ENCODE data around the gene RALGPS2.

RALGPS2 gene

GRCh38 chr1:178725466-178726086, 532 bp downstream of the RALGPS2 start:
- peak overlapping the region; percentile 84; the same call in 1 of the 2 replicates for H3K9ac ChIP-seq (ENCODE audit: low read depth, low read length)
- H3K9me3 ChIP-seq (ENCODE audit: insufficient read depth, low read depth, low read length) = no peaks in the 10 kb centered on the region
- H3K36me3 ChIP-seq (ENCODE audit: insufficient read depth, low read depth, low read length) = no peaks in the 10 kb centered on the region
- peak overlapping the region; percentile 42 for H3K27ac ChIP-seq (ENCODE audit: low read length)
- peak overlapping the region; percentile 89 for H3K4me3 ChIP-seq (ENCODE audit: low read length)
- H3K27me3 ChIP-seq (ENCODE audit: insufficient read depth, low read length) = peaks cover 8% of the 10 kb centered on the region; the same call in 1 of the 2 replicates
- H3K4me1 ChIP-seq (ENCODE audit: insufficient read depth, low read length) = peaks cover 17% of the 10 kb centered on the region; the same call in 1 of the 2 replicates

GRCh38 chr1:178726087-178726517, 1.1 kb downstream of the RALGPS2 start:
- Histone ChIP-seq H3K36me3 (ENCODE audit: insufficient read depth, low read depth, low read length) (no peaks in the 10 kb centered on the region), H3K27ac (ENCODE audit: low read length) (peak overlapping the region; percentile 42), H3K9ac (ENCODE audit: low read depth, low read length) (peak overlapping the region; percentile 84; the same call in 1 of the 2 replicates), H3K4me3 (ENCODE audit: low read length) (peak overlapping the region; percentile 89), H3K4me1 (ENCODE audit: insufficient read depth, low read length) (peaks cover 17% of the 10 kb centered on the region; the same call in 1 of the 2 replicates), H3K9me3 (ENCODE audit: insufficient read depth, low read depth, low read length) (no peaks in the 10 kb centered on the region), H3K27me3 (ENCODE audit: insufficient read depth, low read length) (peaks cover 8% of the 10 kb centered on the region; the same call in 1 of the 2 replicates)

GRCh38 chr1:178726545-178726944, 1.5 kb downstream of the RALGPS2 start:
- Histone ChIP-seq H3K9me3 (ENCODE audit: insufficient read depth, low read depth, low read length) (no peaks in the 10 kb centered on the region), H3K9ac (ENCODE audit: low read depth, low read length) (peak overlapping the region; percentile 84; the same call in 1 of the 2 replicates), H3K36me3 (ENCODE audit: insufficient read depth, low read depth, low read length) (no peaks in the 10 kb centered on the region), H3K27me3 (ENCODE audit: insufficient read depth, low read length) (peaks cover 8% of the 10 kb centered on the region; the same call in 1 of the 2 replicates), H3K27ac (ENCODE audit: low read length) (no peak overlapping the region), H3K4me3 (ENCODE audit: low read length) (peak overlapping the region; percentile 89), H3K4me1 (ENCODE audit: insufficient read depth, low read length) (peaks cover 17% of the 10 kb centered on the region; the same call in 1 of the 2 replicates)

GRCh38 chr1:178727014-178727895, 2.2 kb downstream of the RALGPS2 start:
- peaks cover 17% of the 10 kb centered on the region; the same call in 1 of the 2 replicates for H3K4me1 ChIP-seq (ENCODE audit: insufficient read depth, low read length)
- H3K27me3 ChIP-seq (ENCODE audit: insufficient read depth, low read length) = peaks cover 8% of the 10 kb centered on the region; the same call in 1 of the 2 replicates
- H3K36me3 ChIP-seq (ENCODE audit: insufficient read depth, low read depth, low read length) = no peaks in the 10 kb centered on the region
- no peaks in the 10 kb centered on the region for H3K9me3 ChIP-seq (ENCODE audit: insufficient read depth, low read depth, low read length)
- no peak overlapping the region for H3K27ac ChIP-seq (ENCODE audit: low read length)
- peak overlapping the region; percentile 89 for H3K4me3 ChIP-seq (ENCODE audit: low read length)
- peak overlapping the region; percentile 84; the same call in 1 of the 2 replicates for H3K9ac ChIP-seq (ENCODE audit: low read depth, low read length)

- no peak overlapping the region for H3K4me3 ChIP-seq (ENCODE audit: low read length)
- no peaks in the 10 kb centered on the region for H3K27me3 ChIP-seq (ENCODE audit: insufficient read depth, low read length)
- H3K36me3 ChIP-seq (ENCODE audit: insufficient read depth, low read depth, low read length) = peaks cover 4% of the 10 kb centered on the region; the same call in 1 of the 2 replicates
- H3K9ac ChIP-seq (ENCODE audit: low read depth, low read length) = no peak overlapping the region
- H3K27ac ChIP-seq (ENCODE audit: low read length) = no peak overlapping the region
- H3K9me3 ChIP-seq (ENCODE audit: insufficient read depth, low read depth, low read length) = no peaks in the 10 kb centered on the region
- H3K4me1 ChIP-seq (ENCODE audit: insufficient read depth, low read length) = no peaks in the 10 kb centered on the region
Observed at GRCh38 chr1:178733972-178734371, 8.9 kb downstream of the RALGPS2 start.

GRCh38 chr1:178738780-178739179, 13.7 kb downstream of the RALGPS2 start:
- Histone ChIP-seq H3K9me3 (ENCODE audit: insufficient read depth, low read depth, low read length) (no peaks in the 10 kb centered on the region), H3K4me3 (ENCODE audit: low read length) (no peak overlapping the region), H3K36me3 (ENCODE audit: insufficient read depth, low read depth, low read length) (peaks cover 23% of the 10 kb centered on the region; the same call in 1 of the 2 replicates), H3K27me3 (ENCODE audit: insufficient read depth, low read length) (no peaks in the 10 kb centered on the region), H3K9ac (ENCODE audit: low read depth, low read length) (no peak overlapping the region), H3K4me1 (ENCODE audit: insufficient read depth, low read length) (no peaks in the 10 kb centered on the region), H3K27ac (ENCODE audit: low read length) (no peak overlapping the region)

GRCh38 chr1:178739285-178740045, 14.4 kb downstream of the RALGPS2 start:
- Histone ChIP-seq H3K27ac (ENCODE audit: low read length) (no peak overlapping the region), H3K4me1 (ENCODE audit: insufficient read depth, low read length) (no peaks in the 10 kb centered on the region), H3K27me3 (ENCODE audit: insufficient read depth, low read length) (no peaks in the 10 kb centered on the region), H3K9ac (ENCODE audit: low read depth, low read length) (no peak overlapping the region), H3K36me3 (ENCODE audit: insufficient read depth, low read depth, low read length) (peaks cover 23% of the 10 kb centered on the region; the same call in 1 of the 2 replicates), H3K9me3 (ENCODE audit: insufficient read depth, low read depth, low read length) (no peaks in the 10 kb centered on the region), H3K4me3 (ENCODE audit: low read length) (no peak overlapping the region)

- no peak overlapping the region for H3K27ac ChIP-seq (ENCODE audit: low read length)
- no peak overlapping the region for H3K9ac ChIP-seq (ENCODE audit: low read depth, low read length)
- H3K9me3 ChIP-seq (ENCODE audit: insufficient read depth, low read depth, low read length) = no peaks in the 10 kb centered on the region
- H3K27me3 ChIP-seq (ENCODE audit: insufficient read depth, low read length) = no peaks in the 10 kb centered on the region
- peaks cover 23% of the 10 kb centered on the region; the same call in 1 of the 2 replicates for H3K36me3 ChIP-seq (ENCODE audit: insufficient read depth, low read depth, low read length)
- H3K4me1 ChIP-seq (ENCODE audit: insufficient read depth, low read length) = no peaks in the 10 kb centered on the region
- H3K4me3 ChIP-seq (ENCODE audit: low read length) = no peak overlapping the region
Observed at GRCh38 chr1:178740491-178740890, 15.4 kb downstream of the RALGPS2 start.

GRCh38 chr1:178740924-178741323, 15.9 kb downstream of the RALGPS2 start:
- H3K27me3 ChIP-seq (ENCODE audit: insufficient read depth, low read length) = no peaks in the 10 kb centered on the region
- no peak overlapping the region for H3K27ac ChIP-seq (ENCODE audit: low read length)
- no peak overlapping the region for H3K9ac ChIP-seq (ENCODE audit: low read depth, low read length)
- no peak overlapping the region for H3K4me3 ChIP-seq (ENCODE audit: low read length)
- H3K4me1 ChIP-seq (ENCODE audit: insufficient read depth, low read length) = no peaks in the 10 kb centered on the region
- no peaks in the 10 kb centered on the region for H3K9me3 ChIP-seq (ENCODE audit: insufficient read depth, low read depth, low read length)
- H3K36me3 ChIP-seq (ENCODE audit: insufficient read depth, low read depth, low read length) = peaks cover 23% of the 10 kb centered on the region; the same call in 1 of the 2 replicates

- no peaks in the 10 kb centered on the region for H3K9me3 ChIP-seq (ENCODE audit: insufficient read depth, low read depth, low read length)
- H3K4me3 ChIP-seq (ENCODE audit: low read length) = no peak overlapping the region
- H3K4me1 ChIP-seq (ENCODE audit: insufficient read depth, low read length) = no peaks in the 10 kb centered on the region
- H3K27ac ChIP-seq (ENCODE audit: low read length) = no peak overlapping the region
- no peak overlapping the region for H3K9ac ChIP-seq (ENCODE audit: low read depth, low read length)
- H3K36me3 ChIP-seq (ENCODE audit: insufficient read depth, low read depth, low read length) = peaks cover 19% of the 10 kb centered on the region; the same call in 1 of the 2 replicates
- H3K27me3 ChIP-seq (ENCODE audit: insufficient read depth, low read length) = no peaks in the 10 kb centered on the region
Observed at GRCh38 chr1:178743801-178744200, 18.8 kb downstream of the RALGPS2 start.

- H3K4me3 ChIP-seq (ENCODE audit: low read length) = no peak overlapping the region
- H3K4me1 ChIP-seq (ENCODE audit: insufficient read depth, low read length) = no peaks in the 10 kb centered on the region
- no peaks in the 10 kb centered on the region for H3K27me3 ChIP-seq (ENCODE audit: insufficient read depth, low read length)
- no peak overlapping the region for H3K27ac ChIP-seq (ENCODE audit: low read length)
- H3K36me3 ChIP-seq (ENCODE audit: insufficient read depth, low read depth, low read length) = peaks cover 19% of the 10 kb centered on the region; the same call in 1 of the 2 replicates
- H3K9me3 ChIP-seq (ENCODE audit: insufficient read depth, low read depth, low read length) = no peaks in the 10 kb centered on the region
- no peak overlapping the region for H3K9ac ChIP-seq (ENCODE audit: low read depth, low read length)
Observed at GRCh38 chr1:178745260-178745659, 20.2 kb downstream of the RALGPS2 start.
